PC-9 (cell line): ENCODE results near the gene MED19. TPM values are rescaled to one million over a fixed set of nuclear protein-coding genes. Genes with fewer than 3 reads are reported as not detected.

Experiments used
- BruUV-seq: library from RNA; stranded (reverse); fragments of 400-500 nt; replicated peaks from 2 replicates; lab custom pipeline; 2021; lab: Mats Ljungman, UMichigan
- CTCF ChIA-PET: fragments of 300-600 bp; sonication (Branson Sonifier 250); formaldehyde crosslinking; loops from one replicate; lab custom pipeline; 2022; ENCODE audit warnings: antibody characterized with exemption; lab: Charles Lee
- POLR2A ChIA-PET: fragments of 300-600 bp; sonication (Branson Sonifier 250); formaldehyde crosslinking; loops from one replicate; lab custom pipeline; 2022; ENCODE audit warnings: antibody characterized with exemption; ENCODE audit not compliant: unreplicated experiment; lab: Charles Lee
- DNase-seq, 2 experiments: peaks; one replicate each; pipeline versions ENCODE4 v3.0.0 to v3.0.0-alpha.2; 2015 to 2022; ENCODE audit warnings: mixed read lengths in 1 of 2
- H2AFZ ChIP-seq: fragments of 200-600 bp; sonication (generic); 2 replicates; pipeline ENCODE4 v1.8.1; 2017; ENCODE audit warnings: antibody characterized with exemption
- H3F3A ChIP-seq: fragments of 200-600 bp; sonication (generic); 2 replicates; pipeline ENCODE4 v1.8.1; 2017; ENCODE audit warnings: antibody characterized with exemption, mild to moderate bottlenecking, low read depth; ENCODE audit not compliant: insufficient read depth
- H3K27ac ChIP-seq: fragments of 200-600 bp; sonication (generic); 2 replicates; pipeline ENCODE4 v1.6.1; 2016; ENCODE audit warnings: mixed run types
- H3K27me3 ChIP-seq: fragments of 200-600 bp; sonication (generic); 2 replicates; pipeline ENCODE4 v1.6.1; 2016; ENCODE audit warnings: low read depth, mixed run types; ENCODE audit not compliant: insufficient read depth
- H3K36me3 ChIP-seq: fragments of 200-600 bp; sonication (generic); 2 replicates; pipeline ENCODE4 v1.6.1; 2016; ENCODE audit warnings: low read depth, mixed run types
- H3K4me1 ChIP-seq: fragments of 200-600 bp; sonication (generic); replicated peaks from 2 replicates; pipeline ENCODE4 v1.6.1; 2016; ENCODE audit warnings: mixed run types; ENCODE audit not compliant: insufficient read depth
- H3K4me2 ChIP-seq: fragments of 200-600 bp; sonication (generic); 2 replicates; pipeline ENCODE4 v1.6.1; 2017; ENCODE audit warnings: mixed run types
- H3K4me3 ChIP-seq: fragments of 200-600 bp; sonication (generic); 2 replicates; pipeline ENCODE4 v1.6.1; 2016; ENCODE audit warnings: mixed run types
- H3K79me2 ChIP-seq: fragments of 200-600 bp; sonication (generic); 2 replicates; pipeline ENCODE4 v1.6.1; 2017; ENCODE audit warnings: low read depth, mixed run types
- H3K9me2 ChIP-seq: fragments of 200-600 bp; sonication (generic); 2 replicates; pipeline ENCODE4 v1.8.1; 2017; ENCODE audit warnings: mild to moderate bottlenecking; ENCODE audit not compliant: insufficient read depth
- H3K9me3 ChIP-seq: fragments of 200-600 bp; sonication (generic); 2 replicates; pipeline ENCODE4 v1.8.1; 2016; ENCODE audit warnings: low read depth; ENCODE audit not compliant: insufficient read depth
- H4K20me1 ChIP-seq: fragments of 200-600 bp; sonication (generic); 2 replicates; pipeline ENCODE4 v1.8.1; 2017; ENCODE audit not compliant: insufficient read depth
- CTCF ChIP-seq: fragments of 200-600 bp; sonication (generic); conservative IDR thresholded peaks from 2 replicates; pipeline ENCODE4 v1.6.1; 2017; ENCODE audit warnings: mixed run types, antibody characterized with exemption, mild to moderate bottlenecking, moderate library complexity
- EZH2 ChIP-seq: fragments of 200-600 bp; sonication (generic); IDR thresholded peaks from 2 replicates; pipeline ENCODE4 v1.8.0; 2017; ENCODE audit warnings: antibody characterized with exemption, low read depth
- intact Hi-C: fragments of 100-400 bp; cut with micrococcal nuclease; formaldehyde crosslinking; loops from one replicate; pipeline ENCODE4 v1.10.0; 2022; ENCODE audit not compliant: unreplicated experiment
- total RNA-seq: library from RNA; stranded (reverse); gene quantifications from 2 replicates; pipeline ENCODE4 v1.2.3, GENCODE V29; 2021

The MED19 gene
- total RNA-seq, 1 experiment from 2014 or later: 26.9 TPM

GRCh38 chr11:57741132-57742086, 29.4 kb upstream of the MED19 start, which contains the start of gene SELENOH:
Gene SELENOH, plus strand, starts transcription at chr11:57741491. Its CDS starts 105 bp downstream, at chr11:57741596.
- Histone ChIP-seq H3K9me2 (no peaks in the 10 kb centered on the region), H3K27ac (peak within 1 kb of the TSS; percentile 64), H3K36me3 (peaks cover 33% of the 10 kb centered on the region), H2AFZ (peak within 1 kb of the TSS; percentile 76), H3K4me2 (peak within 1 kb of the TSS; percentile 86), H3K4me1 (peaks cover 14% of the 10 kb centered on the region), H4K20me1 (no peaks in the 10 kb centered on the region), H3K9me3 (no peaks in the 10 kb centered on the region), H3F3A (peaks cover 34% of the 10 kb centered on the region), H3K27me3 (no peaks in the 10 kb centered on the region), H3K4me3 (peak within 1 kb of the TSS; percentile 67), H3K79me2 (peaks cover 45% of the 10 kb centered on the region)
- BruUV-seq: no TSS peak
- no peak for TF ChIP-seq CTCF
- no peak for TF ChIP-seq EZH2
- DNase-seq: peak; percentile 92 to 99
- POLR2A ChIA-PET: interaction anchor here (0.5 to 1.5 kb wide), 14 partner anchors 8 to 919 kb away, joined by 3 to 21 read pairs (median 4); partner anchors contain the start of genes CTNND1, MED19, P2RX3 and TMX2
- intact Hi-C loops: loop anchor here (1.0 to 2.0 kb wide), 6 partner anchors 21 to 173 kb away; partner anchors contain the start of genes MED19 and TMX2
- CTCF ChIA-PET: interaction anchor here (0.8 to 1.5 kb wide), 3 partner anchors 10 to 283 kb away, joined by 3 to 10 read pairs (median 4); partner anchors contain the start of gene BTBD18

GRCh38 chr11:57735619-57736298, 23.7 kb upstream of the MED19 start:
- Histone ChIP-seq H3K79me2 (peaks cover 65% of the 10 kb centered on the region), H3K27me3 (no peaks in the 10 kb centered on the region), H4K20me1 (no peaks in the 10 kb centered on the region), H3K4me3 (no peak overlapping the region), H3K27ac (peak overlapping the region; percentile 55), H3K9me2 (no peaks in the 10 kb centered on the region), H3K4me1 (peaks cover 35% of the 10 kb centered on the region), H2AFZ (no peak overlapping the region), H3F3A (peaks cover 56% of the 10 kb centered on the region), H3K36me3 (peaks cover 21% of the 10 kb centered on the region), H3K4me2 (no peak overlapping the region; the same call in 1 of the 2 replicates), H3K9me3 (no peaks in the 10 kb centered on the region)
- no TSS peak for BruUV-seq
- DNase-seq: peak; percentile 51 to 68
- POLR2A ChIA-PET: interaction anchor here (0.6 to 0.9 kb wide), 7 partner anchors 25 to 1407 kb away, joined by 3 to 11 read pairs (median 5); partner anchors contain the start of genes CTNND1 and FAM111A
- TF ChIP-seq CTCF (no peak), EZH2 (no peak)
- intact Hi-C loops: no loop called here
- CTCF ChIA-PET: interaction anchor here (0.6 to 0.8 kb wide), 2 partner anchors 48 to 63 kb away, joined by 3 to 6 read pairs; no protein-coding TSS in a partner anchor
